WERI-Rb-1 (cell line): ENCODE results near the gene CACNA1D.

ENCODE experiments used
- DNase-seq: peaks from one replicate; pipeline ENCODE4 v3.0.0-alpha.2; 2020
- H3K27ac ChIP-seq: fragments of 250-450 bp; sonication (Bioruptor Pico); 2 replicates; pipeline ENCODE4 v1.5.1; 2020; ENCODE audit warnings: mild to moderate bottlenecking, moderate library complexity
- H3K27me3 ChIP-seq: fragments of 250-450 bp; sonication (Bioruptor Pico); 2 replicates; pipeline ENCODE4 v1.5.1; 2021; ENCODE audit warnings: mild to moderate bottlenecking, low read depth, moderate library complexity; ENCODE audit not compliant: insufficient read depth, severe bottlenecking
- H3K36me3 ChIP-seq: fragments of 250-450 bp; sonication (Bioruptor Pico); 2 replicates; pipeline ENCODE4 v1.5.1; 2020; ENCODE audit warnings: mild to moderate bottlenecking, moderate library complexity
- H3K4me3 ChIP-seq: 2 replicates; pipeline ENCODE4 v1.5.1; 2011; ENCODE audit warnings: low read depth, mild to moderate bottlenecking, control low read depth, low read length
- H3K9me3 ChIP-seq: fragments of 250-450 bp; sonication (Bioruptor Pico); 2 replicates; pipeline ENCODE4 v1.5.1; 2021; ENCODE audit warnings: mild to moderate bottlenecking, moderate library complexity; ENCODE audit not compliant: severe bottlenecking
- CTCF ChIP-seq: IDR thresholded peaks from 2 replicates; pipeline ENCODE4 v1.5.1; 2011; ENCODE audit warnings: low read depth, mild to moderate bottlenecking, control low read depth, inconsistent platforms, low read length

The CACNA1D gene

GRCh38 chr3:53589201-53589600 lies 94.8 kb downstream of the CACNA1D start:
- no peak for TF ChIP-seq CTCF
- no peak for DNase-seq
- H3K27ac ChIP-seq, result no peak overlapping the region
- H3K9me3 ChIP-seq, result no peaks in the 10 kb centered on the region
- no peaks in the 10 kb centered on the region for H3K27me3 ChIP-seq
- no peak overlapping the region for H3K4me3 ChIP-seq
- H3K36me3 ChIP-seq, result no peaks in the 10 kb centered on the region

- no peak overlapping the region for H3K27ac ChIP-seq
- no peak for DNase-seq
- no peak overlapping the region for H3K4me3 ChIP-seq
- H3K27me3 ChIP-seq, result no peaks in the 10 kb centered on the region
- TF ChIP-seq CTCF, result no peak
- no peaks in the 10 kb centered on the region for H3K36me3 ChIP-seq
- no peaks in the 10 kb centered on the region for H3K9me3 ChIP-seq
These were observed 95.4 kb downstream of the CACNA1D start for GRCh38 chr3:53589806-53590205.

- Histone ChIP-seq H3K4me3 (no peak overlapping the region), H3K9me3 (no peaks in the 10 kb centered on the region), H3K27ac (no peak overlapping the region), H3K27me3 (no peaks in the 10 kb centered on the region), H3K36me3 (no peaks in the 10 kb centered on the region)
- no peak for DNase-seq
- no peak for TF ChIP-seq CTCF
These were observed 96.2 kb downstream of the CACNA1D start for GRCh38 chr3:53590606-53591005.

GRCh38 chr3:53591646-53592045 lies 97.2 kb downstream of the CACNA1D start:
- no peak overlapping the region for H3K27ac ChIP-seq
- H3K9me3 ChIP-seq, result no peaks in the 10 kb centered on the region
- no peaks in the 10 kb centered on the region for H3K27me3 ChIP-seq
- H3K4me3 ChIP-seq, result no peak overlapping the region
- DNase-seq, result no peak
- TF ChIP-seq CTCF, result no peak
- no peaks in the 10 kb centered on the region for H3K36me3 ChIP-seq

GRCh38 chr3:53592862-53593261 lies 98.5 kb downstream of the CACNA1D start:
- Histone ChIP-seq H3K4me3 (no peak overlapping the region), H3K36me3 (no peaks in the 10 kb centered on the region), H3K27ac (no peak overlapping the region), H3K27me3 (no peaks in the 10 kb centered on the region), H3K9me3 (no peaks in the 10 kb centered on the region)
- TF ChIP-seq CTCF, result no peak
- no peak for DNase-seq

- Histone ChIP-seq H3K27ac (no peak overlapping the region), H3K4me3 (no peak overlapping the region), H3K9me3 (no peaks in the 10 kb centered on the region), H3K27me3 (no peaks in the 10 kb centered on the region), H3K36me3 (no peaks in the 10 kb centered on the region)
- no peak for DNase-seq
- no peak for TF ChIP-seq CTCF
These were observed 99.2 kb downstream of the CACNA1D start for GRCh38 chr3:53593611-53594010.
